Transverse colon (tissue), 4 donors: Measurements from ENCODE around the gene PDIA2.

Source experiments
- EP300 ChIP-seq: sonication (generic); formaldehyde crosslinking; IDR thresholded peaks from one replicate; pipeline ENCODE4 v1.6.1; 2017; ENCODE audit warnings: antibody characterized with exemption, low read depth
- POLR2A ChIP-seq: fragments of 450-650 bp; IDR thresholded peaks from one replicate; pipeline ENCODE4 v1.6.1; 2016; ENCODE audit warnings: antibody characterized with exemption, mild to moderate bottlenecking, moderate library complexity
- POLR2AphosphoS5 ChIP-seq, 3 donors: sonication (generic); formaldehyde crosslinking; IDR thresholded peaks; one replicate each; pipeline ENCODE4 v1.6.1; 2016; ENCODE audit warnings: antibody characterized with exemption in 3 of 3
- TF ChIP-seq, protein P1 (sequence below), 5 experiments: fragments of 200-600 bp in 3 of 5; fragments of 450-650 bp in 2 of 5; sonication (generic) in 3 of 5; IDR thresholded peaks; 1 replicate in 2 of 5; 2 replicates in 3 of 5; pipeline ENCODE4 v1.5.1; 2016 to 2017; ENCODE audit warnings: antibody characterized with exemption in 5 of 5, inconsistent platforms in 3 of 5, mild to moderate bottlenecking in 2 of 5, moderate library complexity in 1 of 5

DNA sequence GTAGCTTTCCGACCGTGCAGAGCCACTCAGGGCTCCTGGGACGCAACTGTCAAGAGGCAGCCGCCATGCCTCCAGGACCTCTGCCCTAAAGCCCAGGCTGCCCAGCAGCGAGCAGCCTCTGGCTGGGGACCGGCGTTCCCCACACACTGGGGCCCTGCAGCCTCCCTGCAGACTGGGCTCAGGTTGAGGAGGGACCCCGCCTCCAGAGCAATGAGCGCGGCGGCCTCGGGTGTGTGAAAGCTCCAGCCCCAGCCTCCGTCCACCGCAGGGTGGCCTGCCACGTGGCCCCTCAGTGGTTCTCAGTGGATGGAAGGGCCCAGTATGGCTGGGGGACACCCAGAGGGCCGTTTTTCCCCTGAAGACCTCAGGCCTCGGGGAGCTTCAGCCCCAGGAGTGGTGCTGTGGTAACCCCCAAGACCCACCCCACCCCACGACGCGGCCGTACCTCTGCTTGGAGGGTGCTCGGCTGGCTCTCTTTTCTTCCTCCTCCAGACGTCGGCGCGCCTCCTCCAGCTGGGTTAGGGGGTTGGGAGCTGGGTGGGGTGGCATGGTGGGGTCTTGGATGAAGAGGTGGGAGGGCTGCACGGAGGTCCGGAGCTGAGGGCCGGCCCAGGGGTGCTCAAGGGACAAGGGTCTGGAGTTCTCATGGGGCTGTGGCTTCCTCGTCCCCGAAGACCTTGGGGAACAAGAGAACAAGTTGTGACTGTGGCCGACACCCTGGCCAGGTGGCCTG is 10.2 kb downstream of the PDIA2 start:
- no peak for TF ChIP-seq POLR2A
- TF ChIP-seq, protein P1, sequence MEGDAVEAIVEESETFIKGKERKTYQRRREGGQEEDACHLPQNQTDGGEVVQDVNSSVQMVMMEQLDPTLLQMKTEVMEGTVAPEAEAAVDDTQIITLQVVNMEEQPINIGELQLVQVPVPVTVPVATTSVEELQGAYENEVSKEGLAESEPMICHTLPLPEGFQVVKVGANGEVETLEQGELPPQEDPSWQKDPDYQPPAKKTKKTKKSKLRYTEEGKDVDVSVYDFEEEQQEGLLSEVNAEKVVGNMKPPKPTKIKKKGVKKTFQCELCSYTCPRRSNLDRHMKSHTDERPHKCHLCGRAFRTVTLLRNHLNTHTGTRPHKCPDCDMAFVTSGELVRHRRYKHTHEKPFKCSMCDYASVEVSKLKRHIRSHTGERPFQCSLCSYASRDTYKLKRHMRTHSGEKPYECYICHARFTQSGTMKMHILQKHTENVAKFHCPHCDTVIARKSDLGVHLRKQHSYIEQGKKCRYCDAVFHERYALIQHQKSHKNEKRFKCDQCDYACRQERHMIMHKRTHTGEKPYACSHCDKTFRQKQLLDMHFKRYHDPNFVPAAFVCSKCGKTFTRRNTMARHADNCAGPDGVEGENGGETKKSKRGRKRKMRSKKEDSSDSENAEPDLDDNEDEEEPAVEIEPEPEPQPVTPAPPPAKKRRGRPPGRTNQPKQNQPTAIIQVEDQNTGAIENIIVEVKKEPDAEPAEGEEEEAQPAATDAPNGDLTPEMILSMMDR (IDR thresholded peaks at IDR 0.05), result no peak
- TF ChIP-seq EP300, result no peak
- no peak for TF ChIP-seq POLR2AphosphoS5 (IDR thresholded peaks at IDR 0.05)
